Ishikawa (cell line): ENCODE measurements around the gene KREMEN1.

Source experiments
- EP300 ChIP-seq: IDR thresholded peaks from 2 replicates; pipeline ENCODE4 v1.6.1; 2012; ENCODE audit warnings: borderline replicate concordance
- MAX ChIP-seq: IDR thresholded peaks from 2 replicates; pipeline ENCODE4 v1.6.1; 2012
- NFIC ChIP-seq: IDR thresholded peaks from 2 replicates; pipeline ENCODE4 v1.6.1; 2012
- REST ChIP-seq: IDR thresholded peaks from 2 replicates; pipeline ENCODE4 v1.6.1; 2012; ENCODE audit warnings: low read depth, mild to moderate bottlenecking
- TAF1 ChIP-seq: IDR thresholded peaks from 2 replicates; pipeline ENCODE4 v1.6.1; 2012; ENCODE audit warnings: low read depth, mild to moderate bottlenecking
- TCF12 ChIP-seq: IDR thresholded peaks from 2 replicates; pipeline ENCODE4 v1.6.1; 2012; ENCODE audit warnings: low read depth
- USF1 ChIP-seq: IDR thresholded peaks from 2 replicates; pipeline ENCODE4 v1.6.1; 2012
- YY1 ChIP-seq: IDR thresholded peaks from 2 replicates; pipeline ENCODE4 v1.6.1; 2012; ENCODE audit warnings: low read depth
- ZBTB7A ChIP-seq: IDR thresholded peaks from 2 replicates; pipeline ENCODE4 v1.6.1; 2012; ENCODE audit warnings: low read depth

- no peak for TF ChIP-seq REST
- TF ChIP-seq ZBTB7A: no peak
- no peak for TF ChIP-seq TCF12
- TF ChIP-seq USF1: no peak
- TF ChIP-seq EP300: no peak
- TF ChIP-seq YY1: no peak
- no peak for TF ChIP-seq TAF1
- no peak for TF ChIP-seq NFIC
- TF ChIP-seq MAX: no peak
Measured at GRCh38 chr22:29070490-29070889, 2.3 kb upstream of the KREMEN1 start.
